Left ventricle myocardium superior (tissue), 1 donor: ENCODE measurements around the gene SLC1A3. TPM values are rescaled to one million over a fixed set of nuclear protein-coding genes. Genes with fewer than 3 reads are reported as not detected.

Experiments
- ATAC-seq: fragments of 200-7000 bp; cut with Tn5 transposase; one replicate; pipeline ENCODE4 v1.9.1; 2020; ENCODE audit warnings: mild to moderate bottlenecking, moderate library complexity
- DNase-seq: peaks from one replicate; pipeline ENCODE4 v3.0.0-alpha.2; 2020
- intact Hi-C: fragments of 100-400 bp; cut with micrococcal nuclease; formaldehyde crosslinking; loops from one replicate; pipeline ENCODE4 v1.11.0; 2022
- total RNA-seq: library from RNA; stranded (reverse); fragmentation: NEBNext Ultra II Directional; extraction: Animal tissue kit (Norgen Biotek cat#: 25700); gene quantifications from one replicate; pipeline ENCODE4 v1.2.1, GENCODE V29; 2021
- donor health status: DM: no; HTN: yes; CAD: no; lungs with severe emphysema.

Gene SLC1A3
- total RNA-seq, 1 donor from 2014 or later, result 105 TPM

DNA sequence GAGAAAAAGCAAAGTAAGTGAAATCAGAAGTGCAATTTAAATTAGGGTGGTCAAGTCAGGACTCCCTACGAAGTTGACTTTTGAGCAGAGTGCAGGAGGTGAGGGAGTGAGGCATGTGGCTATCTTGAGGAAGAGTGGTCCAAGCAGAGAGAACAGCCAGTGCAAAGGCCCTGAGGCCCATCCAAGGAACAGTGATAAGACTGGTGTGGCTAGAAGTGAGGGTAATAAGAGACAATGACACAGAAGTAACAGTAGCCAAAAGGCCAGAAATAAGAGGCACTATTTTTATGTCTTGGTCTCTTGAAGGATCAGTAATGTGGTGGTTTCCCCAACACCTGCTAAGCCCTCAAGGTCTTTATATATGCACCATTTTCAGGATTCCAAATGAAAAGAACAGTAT, 120.4 kb downstream of the SLC1A3 start:
- DNase-seq, result no peak
- ATAC-seq, result no peak
- intact Hi-C loops, result no loop called here

- DNase-seq (no peak), ATAC-seq (peak; percentile 70)
- intact Hi-C loops, result no loop called here
Measured at GRCh38 chr5:36728697-36729543, 122.5 kb downstream of the SLC1A3 start.

DNA sequence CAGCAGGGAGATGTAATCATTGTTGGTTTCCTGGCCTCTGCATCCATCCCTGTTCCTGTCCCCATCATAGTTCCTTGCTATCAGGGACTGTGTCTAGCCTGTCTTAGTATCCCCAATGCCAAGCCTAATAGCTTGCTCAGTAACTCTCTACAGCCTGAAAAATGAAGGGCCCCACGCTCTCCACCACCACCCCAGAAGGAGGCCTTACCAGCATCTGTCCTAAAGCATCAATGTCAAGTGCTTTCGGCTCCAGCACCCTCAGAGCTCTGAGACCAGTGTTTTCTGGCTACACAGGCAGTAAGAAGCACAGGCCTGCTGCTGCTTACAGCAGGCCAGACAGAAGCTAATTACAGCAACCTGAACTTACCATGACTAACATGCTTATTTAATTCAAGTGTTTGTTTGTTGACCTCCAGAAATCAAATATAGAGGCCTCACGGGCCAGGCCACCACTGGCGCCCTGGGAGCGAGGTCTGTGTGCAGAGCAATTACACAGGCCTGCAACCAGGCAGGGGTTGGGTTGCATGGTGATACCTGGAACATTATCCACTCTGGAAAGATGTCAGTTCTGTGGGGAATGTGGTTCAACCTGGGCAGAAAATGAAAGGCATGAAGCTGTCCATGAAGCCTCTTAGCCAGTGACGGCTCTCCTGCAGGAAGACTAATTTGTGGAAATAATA, 124.3 kb downstream of the SLC1A3 start:
- ATAC-seq (no peak), DNase-seq (no peak)
- intact Hi-C loops, result loop anchor here (10.0 kb wide), 1 partner anchor 274 kb away; no protein-coding TSS in a partner anchor

DNA sequence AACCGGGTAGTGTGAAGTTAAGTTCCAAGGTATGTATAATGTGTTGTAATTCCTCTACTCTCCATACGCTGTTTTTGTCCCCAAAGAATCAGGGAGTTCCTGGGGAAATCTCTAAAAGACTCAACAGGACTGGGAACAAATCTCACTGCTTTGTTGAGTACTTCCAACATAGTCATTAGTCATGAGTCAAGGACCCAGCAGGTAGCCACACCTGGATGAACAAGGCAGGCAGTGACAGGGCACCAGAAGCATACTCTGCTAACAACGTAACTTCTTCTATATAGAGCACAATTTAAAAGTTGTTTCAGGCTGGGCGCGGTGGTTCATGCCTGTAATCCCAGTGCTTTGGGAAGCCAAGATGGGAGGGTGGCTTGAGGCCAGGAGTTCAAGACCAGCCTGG, 126.8 kb downstream of the SLC1A3 start:
- no peak for ATAC-seq
- no peak for DNase-seq
- intact Hi-C loops, result loop anchor here (10.0 kb wide), 1 partner anchor 272 kb away; no protein-coding TSS in a partner anchor

- ATAC-seq (peak; percentile 45), DNase-seq (no peak)
- intact Hi-C loops, result loop anchor here (10.0 kb wide), 1 partner anchor 270 kb away; no protein-coding TSS in a partner anchor
Measured at GRCh38 chr5:36734422-36734821, 128.0 kb downstream of the SLC1A3 start.

- intact Hi-C loops, result loop anchor here (10.0 kb wide), 1 partner anchor 269 kb away; no protein-coding TSS in a partner anchor
- no peak for DNase-seq
- no peak for ATAC-seq
Measured at GRCh38 chr5:36735891-36736290, 129.5 kb downstream of the SLC1A3 start.
